ENCODE measurements around the gene XCL1.

Gene XCL1

GRCh38 chr1:168623003-168623828 lies 46.8 kb downstream of the XCL1 start:
- no peak overlapping the region for H3K9ac ChIP-seq (ENCODE audit: low read depth, low read length)

GRCh38 chr1:168623831-168624230 lies 47.4 kb downstream of the XCL1 start:
- Histone ChIP-seq H3K9ac (ENCODE audit: low read depth, low read length) (no peak overlapping the region), H3K9me3 (ENCODE audit: control insufficient read depth, insufficient read depth, low read length) (no peaks in the 10 kb centered on the region), H3K4me1 (ENCODE audit: insufficient read depth, low read length) (no peaks in the 10 kb centered on the region), H3K36me3 (ENCODE audit: insufficient read depth, low read length) (no peaks in the 10 kb centered on the region)

More at GRCh38 chr1:168623003-168623828, 46.8 kb downstream of the XCL1 start:
- H3K4me1 ChIP-seq (ENCODE audit: insufficient read depth, low read length): no peaks in the 10 kb centered on the region
- H3K36me3 ChIP-seq (ENCODE audit: insufficient read depth, low read length): no peaks in the 10 kb centered on the region
- H3K9me3 ChIP-seq (ENCODE audit: control insufficient read depth, insufficient read depth, low read length): no peaks in the 10 kb centered on the region

GRCh38 chr1:168626326-168626725 lies 49.9 kb downstream of the XCL1 start:
- H3K9me3 ChIP-seq (ENCODE audit: control insufficient read depth, insufficient read depth, low read length): no peaks in the 10 kb centered on the region
- no peaks in the 10 kb centered on the region for H3K4me1 ChIP-seq (ENCODE audit: insufficient read depth, low read length)
- H3K36me3 ChIP-seq (ENCODE audit: insufficient read depth, low read length): no peaks in the 10 kb centered on the region
- no peak overlapping the region for H3K9ac ChIP-seq (ENCODE audit: low read depth, low read length)

- no peaks in the 10 kb centered on the region for H3K4me1 ChIP-seq (ENCODE audit: insufficient read depth, low read length)
- H3K9ac ChIP-seq (ENCODE audit: low read depth, low read length): no peak overlapping the region
- H3K9me3 ChIP-seq (ENCODE audit: control insufficient read depth, insufficient read depth, low read length): no peaks in the 10 kb centered on the region
Measured at GRCh38 chr1:168627370-168627769, 51.0 kb downstream of the XCL1 start.

GRCh38 chr1:168628807-168629206 lies 52.4 kb downstream of the XCL1 start:
- H3K36me3 ChIP-seq (ENCODE audit: insufficient read depth, low read length): no peaks in the 10 kb centered on the region

More at GRCh38 chr1:168627370-168627769, 51.0 kb downstream of the XCL1 start:
- H3K36me3 ChIP-seq (ENCODE audit: insufficient read depth, low read length): no peaks in the 10 kb centered on the region

GRCh38 chr1:168629466-168629865 lies 53.1 kb downstream of the XCL1 start:
- Histone ChIP-seq H3K36me3 (ENCODE audit: insufficient read depth, low read length) (no peaks in the 10 kb centered on the region), H3K9ac (ENCODE audit: low read depth, low read length) (no peak overlapping the region), H3K4me1 (ENCODE audit: insufficient read depth, low read length) (no peaks in the 10 kb centered on the region), H3K9me3 (ENCODE audit: control insufficient read depth, insufficient read depth, low read length) (no peaks in the 10 kb centered on the region)

More at GRCh38 chr1:168628807-168629206, 52.4 kb downstream of the XCL1 start:
- Histone ChIP-seq H3K9ac (ENCODE audit: low read depth, low read length) (no peak overlapping the region), H3K9me3 (ENCODE audit: control insufficient read depth, insufficient read depth, low read length) (no peaks in the 10 kb centered on the region), H3K4me1 (ENCODE audit: insufficient read depth, low read length) (no peaks in the 10 kb centered on the region)

All from ES-I3 (cell line).